Suprapubic skin (tissue), 4 donors: ENCODE results near the gene SLC29A1. TPM values are rescaled to one million over a fixed set of nuclear protein-coding genes. Genes with fewer than 3 reads are reported as not detected.

Experiments used
- DNase-seq, 2 donors: peaks; one replicate each; pipeline ENCODE4 v3.0.0-alpha.2; 2019; ENCODE audit warnings: low spot score in 2 of 2
- H3K27ac ChIP-seq: fragments of 200-600 bp; sonication (generic); one replicate; pipeline ENCODE4 v1.5.1; 2019
- H3K27me3 ChIP-seq: fragments of 200-600 bp; sonication (generic); one replicate; pipeline ENCODE4 v1.5.1; 2019
- H3K36me3 ChIP-seq: fragments of 200-600 bp; sonication (generic); one replicate; pipeline ENCODE4 v1.5.1; 2019
- H3K4me1 ChIP-seq: fragments of 200-600 bp; sonication (generic); one replicate; pipeline ENCODE4 v1.5.1; 2019
- H3K4me3 ChIP-seq: fragments of 200-600 bp; sonication (generic); one replicate; pipeline ENCODE4 v1.5.1; 2019; ENCODE audit warnings: mild to moderate bottlenecking
- H3K9me3 ChIP-seq: fragments of 200-600 bp; sonication (generic); one replicate; pipeline ENCODE4 v1.5.1; 2019
- CTCF ChIP-seq, 2 donors: fragments of 200-600 bp in 1 of 2; fragments of 450-650 bp in 1 of 2; sonication (generic) in 1 of 2; IDR thresholded peaks; one replicate each; pipeline ENCODE4 v1.5.1; 2016 to 2019; ENCODE audit warnings: antibody characterized with exemption in 2 of 2, mild to moderate bottlenecking in 1 of 2, moderate library complexity in 1 of 2
- EP300 ChIP-seq: sonication (generic); formaldehyde crosslinking; IDR thresholded peaks from one replicate; pipeline ENCODE4 v1.6.1; 2017; ENCODE audit warnings: antibody characterized with exemption
- POLR2A ChIP-seq, 2 donors: fragments of 450-650 bp; IDR thresholded peaks; one replicate each; pipeline ENCODE4 v1.6.1; 2017; ENCODE audit warnings: antibody characterized with exemption in 2 of 2, mild to moderate bottlenecking in 2 of 2, moderate library complexity in 2 of 2
- POLR2AphosphoS5 ChIP-seq, 3 donors: sonication (generic); formaldehyde crosslinking; IDR thresholded peaks; one replicate each; pipeline ENCODE4 v1.6.1; 2017; ENCODE audit warnings: antibody characterized with exemption in 3 of 3
- WGBS: methylation state at CpG from one replicate; pipeline ENCODE4 v1.1.5; 2018; 5-methylcytosine and 5-hydroxymethylcytosine counted together
- total RNA-seq, 4 donors: library from RNA; depleted of rRNA; stranded (reverse); fragments of >200 nt; gene quantifications; one replicate each; pipeline ENCODE4 v1.1.0, GENCODE V29; 2016

The SLC29A1 gene
- total RNA-seq, 4 donors from 2014 or later, result 61.7 to 133 (median 75.3) TPM

- Histone ChIP-seq H3K4me1 (peaks cover 98% of the 10 kb centered on the region), H3K36me3 (no peaks in the 10 kb centered on the region), H3K27ac (peak overlapping the region; percentile 92), H3K4me3 (peak overlapping the region; percentile 81), H3K9me3 (no peaks in the 10 kb centered on the region), H3K27me3 (no peaks in the 10 kb centered on the region)
- peak; percentile 96 to 97 for DNase-seq
- 2% methylated on average over 4 of the region's 4 CpGs for WGBS
- TF ChIP-seq CTCF (IDR thresholded peaks at IDR 0.05), result peak; percentile 75 to 90
- no peak for TF ChIP-seq EP300
- peak in 2 of 3 donors; percentile 92 for TF ChIP-seq POLR2AphosphoS5 (IDR thresholded peaks at IDR 0.05)
- TF ChIP-seq POLR2A (IDR thresholded peaks at IDR 0.05), result no peak
Measured at GRCh38 chr6:44221291-44221960, 2.0 kb upstream of the SLC29A1 start.

- Histone ChIP-seq H3K27ac (peak overlapping the region; percentile 92), H3K4me3 (peak overlapping the region; percentile 81), H3K9me3 (no peaks in the 10 kb centered on the region), H3K27me3 (no peaks in the 10 kb centered on the region), H3K4me1 (peaks cover 98% of the 10 kb centered on the region), H3K36me3 (no peaks in the 10 kb centered on the region)
- no peak for DNase-seq
- WGBS, result 45% methylated on average over 2 of the region's 2 CpGs
- TF ChIP-seq EP300 (no peak), POLR2AphosphoS5 (IDR thresholded peaks at IDR 0.05) (no peak), CTCF (IDR thresholded peaks at IDR 0.05) (no peak), POLR2A (IDR thresholded peaks at IDR 0.05) (no peak)
Measured at GRCh38 chr6:44221961-44222335, 1.4 kb upstream of the SLC29A1 start.

- Histone ChIP-seq H3K4me1 (peaks cover 98% of the 10 kb centered on the region), H3K27ac (peak overlapping the region; percentile 92), H3K36me3 (no peaks in the 10 kb centered on the region), H3K27me3 (no peaks in the 10 kb centered on the region), H3K4me3 (peak overlapping the region; percentile 81), H3K9me3 (no peaks in the 10 kb centered on the region)
- no peak for DNase-seq
- WGBS, result 18% methylated on average over 26 of the region's 26 CpGs
- peak in 1 of 3 donors; percentile 14 for TF ChIP-seq POLR2AphosphoS5 (IDR thresholded peaks at IDR 0.05)
- no peak for TF ChIP-seq EP300
- no peak for TF ChIP-seq POLR2A (IDR thresholded peaks at IDR 0.05)
- TF ChIP-seq CTCF (IDR thresholded peaks at IDR 0.05), result peak in 1 of 2 donors; percentile 4
Measured at GRCh38 chr6:44222486-44223318, 693 bp upstream of the SLC29A1 start.

GRCh38 chr6:44224029-44224964 lies 902 bp downstream of the SLC29A1 start:
- no peak for TF ChIP-seq POLR2A (IDR thresholded peaks at IDR 0.05)
- no peak for DNase-seq
- 20% methylated on average over 9 of the region's 18 CpGs for WGBS

GRCh38 chr6:44224965-44225305 lies 1.5 kb downstream of the SLC29A1 start:
- peaks cover 89% of the 10 kb centered on the region for H3K4me1 ChIP-seq
- WGBS, result 69% methylated on average over 4 of the region's 4 CpGs

More at GRCh38 chr6:44224029-44224964, 902 bp downstream of the SLC29A1 start:
- Histone ChIP-seq H3K27ac (peak overlapping the region; percentile 92), H3K9me3 (no peaks in the 10 kb centered on the region), H3K27me3 (no peaks in the 10 kb centered on the region), H3K4me3 (peak overlapping the region; percentile 81), H3K4me1 (peaks cover 95% of the 10 kb centered on the region), H3K36me3 (no peaks in the 10 kb centered on the region)

More at GRCh38 chr6:44224965-44225305, 1.5 kb downstream of the SLC29A1 start:
- Histone ChIP-seq H3K36me3 (peaks cover 4% of the 10 kb centered on the region), H3K27me3 (no peaks in the 10 kb centered on the region), H3K4me3 (peak overlapping the region; percentile 81), H3K27ac (no peak overlapping the region), H3K9me3 (no peaks in the 10 kb centered on the region)
- TF ChIP-seq POLR2AphosphoS5 (IDR thresholded peaks at IDR 0.05), result no peak
- no peak for TF ChIP-seq POLR2A (IDR thresholded peaks at IDR 0.05)
- no peak for TF ChIP-seq EP300
- TF ChIP-seq CTCF (IDR thresholded peaks at IDR 0.05), result no peak
- DNase-seq, result no peak
